OCI-LY7 (cell line): ENCODE results near the gene HOXA3. TPM values are rescaled to one million over a fixed set of nuclear protein-coding genes. Genes with fewer than 3 reads are reported as not detected.

Experiments used
- BruUV-seq: library from RNA; stranded (reverse); fragments of 400-500 nt; replicated peaks from 2 replicates; lab custom pipeline; 2021; lab: Mats Ljungman, UMichigan
- CTCF ChIA-PET: fragments of 300-600 bp; sonication (Branson Sonifier 250); formaldehyde crosslinking; loops from one replicate; lab custom pipeline; 2022; ENCODE audit warnings: antibody characterized with exemption; ENCODE audit not compliant: unreplicated experiment; lab: Charles Lee
- POLR2A ChIA-PET: fragments of 300-600 bp; sonication (Branson Sonifier 250); formaldehyde crosslinking; loops from one replicate; lab custom pipeline; 2022; ENCODE audit warnings: antibody characterized with exemption; lab: Charles Lee
- DNase-seq: peaks from one replicate; pipeline ENCODE4 v3.0.0-alpha.2; 2015; ENCODE audit warnings: low spot score
- H2AFZ ChIP-seq: fragments of 200-600 bp; sonication (generic), shearing (Covaris generic); 2 replicates; pipeline ENCODE4 v1.6.1; 2014; ENCODE audit warnings: mild to moderate bottlenecking, antibody characterized with exemption, low read length, moderate library complexity
- H3K27ac ChIP-seq: fragments of 200-600 bp; sonication (generic); 2 replicates; pipeline ENCODE4 v1.5.1; 2014; ENCODE audit warnings: mixed run types, low read depth, mild to moderate bottlenecking, moderate library complexity, low read length, inconsistent platforms; ENCODE audit not compliant: poor library complexity, severe bottlenecking
- H3K36me3 ChIP-seq: fragments of 200-600 bp; sonication (generic); 2 replicates; pipeline ENCODE4 v1.6.1; 2014; ENCODE audit warnings: mild to moderate bottlenecking, antibody characterized with exemption, low read length, moderate library complexity, mixed read lengths; ENCODE audit not compliant: insufficient read depth
- H3K4me1 ChIP-seq: fragments of 200-600 bp; sonication (generic); 2 replicates; pipeline ENCODE4 v1.5.1; 2014; ENCODE audit warnings: mild to moderate bottlenecking, low read length; ENCODE audit not compliant: insufficient read depth, poor library complexity, severe bottlenecking
- H3K4me2 ChIP-seq: fragments of 200-600 bp; sonication (generic); 2 replicates; pipeline ENCODE4 v1.6.1; 2014; ENCODE audit warnings: mild to moderate bottlenecking, low read length
- H3K4me3 ChIP-seq: fragments of 200-600 bp; sonication (generic); 2 replicates; pipeline ENCODE4 v1.5.1; 2014; ENCODE audit warnings: mild to moderate bottlenecking, low read depth, low read length; ENCODE audit not compliant: poor library complexity, severe bottlenecking
- H3K79me2 ChIP-seq: fragments of 200-600 bp; sonication (generic); 2 replicates; pipeline ENCODE4 v1.6.1; 2016; ENCODE audit warnings: low read depth, mild to moderate bottlenecking, low read length, moderate library complexity, mixed read lengths; ENCODE audit not compliant: insufficient read depth
- H3K9me2 ChIP-seq: fragments of 200-600 bp; sonication (generic); 2 replicates; pipeline ENCODE4 v1.6.1; 2016; ENCODE audit warnings: mild to moderate bottlenecking, low read length, mixed read lengths; ENCODE audit not compliant: insufficient read depth
- H3K9me3 ChIP-seq: fragments of 200-600 bp; sonication (generic); 2 replicates; pipeline ENCODE4 v1.6.1; 2014; ENCODE audit warnings: mild to moderate bottlenecking, mixed run types, low read length, mixed read lengths
- H4K20me1 ChIP-seq: fragments of 200-600 bp; sonication (generic); 2 replicates; pipeline ENCODE4 v1.6.1; 2014; ENCODE audit warnings: mild to moderate bottlenecking, antibody characterized with exemption, low read length, moderate library complexity, mixed read lengths; ENCODE audit not compliant: insufficient read depth
- EZH2phosphoT487 ChIP-seq: fragments of 200-600 bp; sonication (generic); IDR thresholded peaks from 2 replicates; pipeline ENCODE4 v1.6.1; 2018; ENCODE audit warnings: low read depth, borderline replicate concordance, mild to moderate bottlenecking, mixed run types, antibody characterized with exemption, low read length, moderate library complexity, mixed read lengths
- intact Hi-C: fragments of 100-400 bp; cut with micrococcal nuclease; formaldehyde crosslinking; loops from one replicate; pipeline ENCODE4 v1.10.0; 2022; ENCODE audit not compliant: unreplicated experiment
- total RNA-seq, 2 experiments: library from RNA; depleted of rRNA in 1 of 2; stranded (reverse); fragments of >200 nt in 1 of 2; shearing (Covaris generic) in 1 of 2; gene quantifications; 2 replicates each; pipeline ENCODE4 v1.2.3, GENCODE V29; 2014 to 2022
- TF ChIP-seq, protein P1 (sequence below): fragments of 200-600 bp; sonication (generic); conservative IDR thresholded peaks from 2 replicates; pipeline ENCODE4 v1.5.1; 2014; ENCODE audit warnings: mild to moderate bottlenecking, antibody characterized with exemption, low read length, moderate library complexity, mixed read lengths

HOXA3 gene
- total RNA-seq, 2 experiments from 2014 or later: 0.41 to 2.7 TPM

GRCh38 chr7:27180431-27181420, 28.3 kb upstream of the HOXA3 start:
- POLR2A ChIA-PET: no interaction called here
- no peaks in the 10 kb centered on the region for H3K9me2 ChIP-seq
- peak overlapping the region; percentile 69; the same call in 1 of the 2 replicates for H3K4me2 ChIP-seq

GRCh38 chr7:27179503-27180430, 27.4 kb upstream of the HOXA3 start:
- CTCF ChIA-PET: interaction anchor here (0.7 kb wide), 1 partner anchor 22 kb away, joined by 3 read pairs; no protein-coding TSS in a partner anchor
- no peaks in the 10 kb centered on the region for H3K4me1 ChIP-seq
- H3K4me3 ChIP-seq: peak overlapping the region; percentile 49
- H2AFZ ChIP-seq: no peak overlapping the region
- no TSS peak for BruUV-seq
- no peak for TF ChIP-seq EZH2phosphoT487
- TF ChIP-seq, protein P1, sequence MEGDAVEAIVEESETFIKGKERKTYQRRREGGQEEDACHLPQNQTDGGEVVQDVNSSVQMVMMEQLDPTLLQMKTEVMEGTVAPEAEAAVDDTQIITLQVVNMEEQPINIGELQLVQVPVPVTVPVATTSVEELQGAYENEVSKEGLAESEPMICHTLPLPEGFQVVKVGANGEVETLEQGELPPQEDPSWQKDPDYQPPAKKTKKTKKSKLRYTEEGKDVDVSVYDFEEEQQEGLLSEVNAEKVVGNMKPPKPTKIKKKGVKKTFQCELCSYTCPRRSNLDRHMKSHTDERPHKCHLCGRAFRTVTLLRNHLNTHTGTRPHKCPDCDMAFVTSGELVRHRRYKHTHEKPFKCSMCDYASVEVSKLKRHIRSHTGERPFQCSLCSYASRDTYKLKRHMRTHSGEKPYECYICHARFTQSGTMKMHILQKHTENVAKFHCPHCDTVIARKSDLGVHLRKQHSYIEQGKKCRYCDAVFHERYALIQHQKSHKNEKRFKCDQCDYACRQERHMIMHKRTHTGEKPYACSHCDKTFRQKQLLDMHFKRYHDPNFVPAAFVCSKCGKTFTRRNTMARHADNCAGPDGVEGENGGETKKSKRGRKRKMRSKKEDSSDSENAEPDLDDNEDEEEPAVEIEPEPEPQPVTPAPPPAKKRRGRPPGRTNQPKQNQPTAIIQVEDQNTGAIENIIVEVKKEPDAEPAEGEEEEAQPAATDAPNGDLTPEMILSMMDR: peak; percentile 97
- no peaks in the 10 kb centered on the region for H3K79me2 ChIP-seq
- POLR2A ChIA-PET: no interaction called here
- H3K4me2 ChIP-seq: peak overlapping the region; percentile 69
- intact Hi-C loops: no loop called here
- H3K27ac ChIP-seq: no peak overlapping the region
- no peaks in the 10 kb centered on the region for H3K9me3 ChIP-seq
- no peaks in the 10 kb centered on the region for H3K36me3 ChIP-seq
- peak; percentile 64 for DNase-seq
- H3K9me2 ChIP-seq: no peaks in the 10 kb centered on the region
- H4K20me1 ChIP-seq: no peaks in the 10 kb centered on the region

More at GRCh38 chr7:27180431-27181420, 28.3 kb upstream of the HOXA3 start:
- Histone ChIP-seq H3K4me1 (no peaks in the 10 kb centered on the region), H3K27ac (no peak overlapping the region), H4K20me1 (no peaks in the 10 kb centered on the region), H2AFZ (no peak overlapping the region), H3K4me3 (no peak overlapping the region), H3K36me3 (no peaks in the 10 kb centered on the region), H3K79me2 (no peaks in the 10 kb centered on the region), H3K9me3 (no peaks in the 10 kb centered on the region)
- no peak for DNase-seq
- intact Hi-C loops: no loop called here
- no TSS peak for BruUV-seq
- no peak for TF ChIP-seq EZH2phosphoT487
- TF ChIP-seq, protein P1: no peak
- CTCF ChIA-PET: no interaction called here
